Naive B cell (primary cell): ENCODE measurements around the gene DPP6. TPM values are rescaled to one million over a fixed set of nuclear protein-coding genes. Genes with fewer than 3 reads are reported as not detected.
"Not testable (repeated sequence)": the region's sequence is repeated elsewhere in the genome, so short reads cannot be mapped to it uniquely, and the experiment has no call there.

Experiments used
- ATAC-seq, 2 donors: fragments of 150-1000 bp; cut with Tn5 transposase; 2 replicates each; pipeline ENCODE4 v1.10.0; 2021; ENCODE audit warnings: low read depth in 2 of 2, mild to moderate bottlenecking in 2 of 2, moderate library complexity in 2 of 2
- DNase-seq: peaks from one replicate; pipeline ENCODE4 v3.0.0; 2022
- H3K27ac Mint-ChIP-seq, 6 donors: one replicate each; pipeline ENCODE4 v1.8.0; 2020 to 2022; ENCODE audit warnings: mild to moderate bottlenecking in 6 of 6, mixed read lengths in 6 of 6, moderate library complexity in 5 of 6, inconsistent platforms in 2 of 6
- H3K27me3 Mint-ChIP-seq, 3 donors: one replicate each; pipeline ENCODE4 v1.8.0; 2021 to 2022; ENCODE audit warnings: mixed read lengths in 3 of 3, mild to moderate bottlenecking in 1 of 3
- H3K36me3 Mint-ChIP-seq, 2 donors: one replicate each; pipeline ENCODE4 v1.8.0; 2020 to 2022; ENCODE audit warnings: mixed read lengths in 2 of 2, inconsistent platforms in 1 of 2, mild to moderate bottlenecking in 1 of 2
- H3K4me1 Mint-ChIP-seq, 3 donors: one replicate each; pipeline ENCODE4 v1.8.0; 2020 to 2022; ENCODE audit warnings: mixed read lengths in 3 of 3, inconsistent platforms in 1 of 3, mild to moderate bottlenecking in 1 of 3, moderate library complexity in 1 of 3
- H3K4me3 Mint-ChIP-seq, 8 donors: one replicate each; pipeline ENCODE4 v1.8.0; 2020 to 2022; ENCODE audit warnings: mild to moderate bottlenecking in 8 of 8, mixed read lengths in 8 of 8, moderate library complexity in 8 of 8, inconsistent platforms in 2 of 8
- H3K9me3 Mint-ChIP-seq, 7 donors: one replicate each; pipeline ENCODE4 v1.8.0; 2020 to 2022; ENCODE audit warnings: mixed read lengths in 7 of 7, mild to moderate bottlenecking in 5 of 7, inconsistent platforms in 2 of 7, moderate library complexity in 1 of 7
- polyA plus RNA-seq, 6 donors: library from polyadenylated mRNA; unstranded; fragments of 300-500 nt; fragmentation: Illumina TruSeq; gene quantifications; one replicate each; pipeline ENCODE4 v1.2.3, GENCODE V29; 2021; ENCODE audit warnings: low read depth in 6 of 6

The DPP6 gene
- polyA plus RNA-seq, 6 donors from 2014 or later = not detected

DNA sequence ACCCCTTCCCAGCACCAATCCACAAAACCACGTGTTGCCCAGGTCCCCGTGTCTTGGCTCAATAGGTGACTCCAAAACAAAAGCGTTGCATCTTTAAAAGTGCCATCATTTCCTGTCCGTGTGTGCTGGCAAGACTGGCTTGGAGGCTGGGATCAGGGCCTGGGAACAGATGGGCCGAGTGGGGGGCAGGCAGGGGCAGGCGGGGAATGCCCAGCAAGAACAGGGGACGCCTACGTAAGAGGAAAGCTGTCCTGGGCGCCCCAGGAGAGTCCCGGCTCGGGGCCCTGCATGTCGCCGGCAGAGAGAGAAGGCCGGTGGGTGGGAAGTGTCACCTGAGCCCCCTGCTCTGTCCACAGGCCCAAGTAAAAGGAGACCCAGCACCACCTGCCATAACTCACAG, 864.2 kb downstream of the DPP6 start:
- DNase-seq = no peak
- Mint-ChIP-seq H3K27me3 (peaks cover 23 to 65% (median 35%) of the 10 kb centered on the region in 3 donors), H3K4me1 (peaks cover 4 to 9% (median 5%) of the 10 kb centered on the region in 3 donors), H3K4me3 (peak overlapping the region in 1 of 8 donors; percentile 26), H3K27ac (no peak overlapping the region), H3K36me3 (peaks cover 3 to 4% of the 10 kb centered on the region in 2 donors), H3K9me3 (peaks cover 0 to 2% (median 1%) of the 10 kb centered on the region in 7 donors)
- ATAC-seq = no peak

GRCh38 chr7:154916856-154917807, 864.9 kb downstream of the DPP6 start:
- peaks cover 26 to 60% (median 33%) of the 10 kb centered on the region in 3 donors for H3K27me3 Mint-ChIP-seq
- no peak for DNase-seq
- H3K4me1 Mint-ChIP-seq = peaks cover 4 to 9% (median 5%) of the 10 kb centered on the region in 3 donors
- ATAC-seq = no peak
- H3K36me3 Mint-ChIP-seq = peaks cover 0 to 4% of the 10 kb centered on the region in 2 donors
- H3K27ac Mint-ChIP-seq = peak overlapping the region in 2 of 6 donors; percentile 38 to 42
- peak overlapping the region in 1 of 8 donors; percentile 61 for H3K4me3 Mint-ChIP-seq
- peaks cover 0 to 3% (median 0%) of the 10 kb centered on the region in 7 donors for H3K9me3 Mint-ChIP-seq

DNA sequence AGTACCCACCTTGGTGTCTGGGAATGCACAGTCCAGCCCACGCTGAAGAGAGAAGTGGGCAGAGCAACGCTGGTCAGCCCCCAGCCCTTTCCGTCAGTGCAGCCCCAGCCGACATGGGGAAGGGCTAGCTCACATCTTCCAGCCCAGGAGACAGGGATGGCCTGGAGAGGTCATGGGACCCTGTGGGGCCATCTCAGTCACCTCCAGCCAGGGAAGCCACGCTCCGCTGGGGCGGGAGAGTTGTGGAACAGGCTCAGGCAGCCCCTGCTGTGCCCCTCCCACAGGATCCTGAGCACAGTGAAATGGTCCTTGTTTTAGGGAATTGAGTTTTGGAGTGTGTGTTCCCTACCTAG, 865.6 kb downstream of the DPP6 start:
- peaks cover 0 to 9% (median 3%) of the 10 kb centered on the region in 7 donors for H3K9me3 Mint-ChIP-seq
- no peak overlapping the region for H3K4me3 Mint-ChIP-seq
- peaks cover 4 to 9% (median 5%) of the 10 kb centered on the region in 3 donors for H3K4me1 Mint-ChIP-seq
- no peak for ATAC-seq
- no peak for DNase-seq
- no peak overlapping the region for H3K27ac Mint-ChIP-seq
- peaks cover 0 to 4% of the 10 kb centered on the region in 2 donors for H3K36me3 Mint-ChIP-seq
- peaks cover 27 to 55% (median 39%) of the 10 kb centered on the region in 3 donors for H3K27me3 Mint-ChIP-seq

- peaks cover 0 to 13% (median 3%) of the 10 kb centered on the region in 7 donors for H3K9me3 Mint-ChIP-seq
- H3K27me3 Mint-ChIP-seq = peaks cover 32 to 55% (median 43%) of the 10 kb centered on the region in 3 donors
- no peak overlapping the region for H3K4me3 Mint-ChIP-seq
- H3K36me3 Mint-ChIP-seq = peaks cover 0 to 4% of the 10 kb centered on the region in 2 donors
- H3K4me1 Mint-ChIP-seq = peaks cover 4 to 9% (median 5%) of the 10 kb centered on the region in 3 donors
- ATAC-seq (no peak), DNase-seq (no peak)
- H3K27ac Mint-ChIP-seq = no peak overlapping the region
Observed at GRCh38 chr7:154918266-154918665, 866.1 kb downstream of the DPP6 start.

DNA sequence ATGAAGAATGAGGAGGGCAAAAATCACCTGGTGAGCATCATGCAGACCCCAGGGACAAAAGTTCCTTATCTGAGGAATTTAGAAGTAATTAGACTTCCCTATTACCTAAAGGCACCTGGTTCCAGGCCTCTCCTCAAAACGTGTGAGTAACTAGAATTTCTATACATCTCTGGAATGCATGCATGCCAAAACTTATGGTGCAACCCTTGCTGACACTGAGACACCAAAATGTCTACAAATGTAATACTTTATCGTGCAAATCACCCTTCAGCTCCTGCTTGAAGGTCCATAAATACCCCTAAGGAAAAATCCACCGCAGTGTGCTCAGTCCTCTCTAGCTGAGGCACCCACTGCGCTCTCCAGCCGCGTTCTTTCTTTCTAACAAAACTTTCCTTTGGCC, 866.5 kb downstream of the DPP6 start:
- Mint-ChIP-seq H3K27ac (no peak overlapping the region), H3K36me3 (peaks cover 0 to 3% of the 10 kb centered on the region in 2 donors), H3K27me3 (peaks cover 34 to 51% (median 39%) of the 10 kb centered on the region in 3 donors), H3K4me3 (no peak overlapping the region), H3K9me3 (peaks cover 0 to 13% (median 3%) of the 10 kb centered on the region in 7 donors), H3K4me1 (peaks cover 3 to 8% (median 4%) of the 10 kb centered on the region in 3 donors)
- ATAC-seq (no peak), DNase-seq (no peak)

DNA sequence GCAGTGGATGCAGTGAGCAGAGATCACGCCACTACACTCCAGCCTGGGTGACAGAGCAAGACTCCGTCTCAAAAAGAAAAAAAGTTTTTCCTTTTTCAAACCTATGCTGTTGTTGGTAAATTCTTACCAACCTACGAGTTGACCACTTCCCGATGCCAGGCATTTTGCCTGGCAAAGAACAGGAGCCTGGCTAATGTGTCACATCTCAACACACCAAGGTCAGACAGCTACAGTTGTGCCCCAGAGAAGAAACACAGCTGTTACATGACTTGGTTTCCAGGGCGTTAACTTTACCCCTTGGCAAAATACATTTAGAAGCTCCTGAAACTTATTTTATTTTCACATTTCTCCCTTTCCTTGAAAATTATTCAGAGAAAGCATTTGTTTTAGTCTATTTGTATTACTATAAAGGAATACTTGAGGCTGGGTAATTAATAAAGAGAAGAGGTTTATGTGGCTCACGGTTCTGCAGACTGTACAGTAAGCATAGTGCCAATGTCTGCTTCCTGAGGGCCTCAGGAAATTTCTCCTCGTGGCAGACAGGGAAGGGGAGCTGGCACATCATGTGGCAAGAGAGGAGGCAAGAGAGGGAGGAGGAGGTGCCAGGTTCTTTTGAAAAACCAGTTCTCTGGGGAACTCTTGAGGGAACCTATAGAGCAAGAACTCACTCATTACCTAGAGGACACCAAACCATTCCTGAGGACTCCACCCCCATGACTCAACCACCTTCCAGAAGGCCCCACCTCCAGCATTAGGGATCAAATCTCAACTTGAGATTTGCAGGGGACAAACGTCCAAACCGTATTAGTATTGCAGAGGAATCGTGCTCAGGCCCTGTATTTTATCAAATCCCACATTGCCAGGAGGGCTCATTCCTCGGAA, 867.4 kb downstream of the DPP6 start:
- no peak for DNase-seq
- Mint-ChIP-seq H3K4me1 (peaks cover 0 to 3% (median 0%) of the 10 kb centered on the region in 3 donors), H3K27ac (no peak overlapping the region), H3K36me3 (no peaks in the 10 kb centered on the region), H3K9me3 (peaks cover 0 to 13% (median 3%) of the 10 kb centered on the region in 7 donors), H3K4me3 (no peak overlapping the region), H3K27me3 (peaks cover 30 to 46% (median 41%) of the 10 kb centered on the region in 3 donors)
- no peak for ATAC-seq

GRCh38 chr7:154922472-154922871, 870.3 kb downstream of the DPP6 start:
- not testable (repeated sequence) for H3K36me3 Mint-ChIP-seq, H3K4me3 Mint-ChIP-seq, H3K27ac Mint-ChIP-seq, ATAC-seq, DNase-seq, H3K4me1 Mint-ChIP-seq
- H3K27me3 Mint-ChIP-seq = peaks cover 19 to 23% (median 22%) of the 10 kb centered on the region in 3 donors
- H3K9me3 Mint-ChIP-seq = peaks cover 0 to 13% (median 3%) of the 10 kb centered on the region in 7 donors

DNA sequence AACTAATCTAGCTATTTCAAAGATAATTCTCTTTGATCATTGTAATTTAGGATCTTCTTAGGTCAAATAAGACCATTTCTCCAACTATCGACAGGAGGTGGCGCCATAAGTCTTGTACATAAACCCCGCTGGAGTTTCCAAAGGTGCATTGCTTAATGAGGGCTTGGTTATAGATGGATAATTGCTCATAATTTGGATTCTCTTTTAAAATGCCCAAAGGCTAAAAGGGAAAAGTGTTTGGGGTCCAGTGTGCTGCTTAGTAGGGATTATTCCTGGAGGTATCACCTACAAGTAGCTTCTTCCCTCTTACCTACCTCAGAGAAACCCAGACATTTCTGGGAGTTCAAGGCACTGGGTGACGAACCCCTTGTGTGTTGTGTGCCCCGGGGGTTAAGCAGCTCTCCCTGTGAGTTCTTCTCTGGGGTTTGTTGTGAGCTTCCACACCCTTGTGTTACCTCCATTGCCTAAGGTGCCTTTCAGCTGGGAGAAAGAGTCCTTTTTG, 875.5 kb downstream of the DPP6 start:
- Mint-ChIP-seq H3K4me1 (peaks cover 21 to 30% (median 29%) of the 10 kb centered on the region in 3 donors), H3K36me3 (peaks cover 0 to 4% of the 10 kb centered on the region in 2 donors), H3K4me3 (peak overlapping the region; percentile 94 to 98 (median 95)), H3K27ac (peak overlapping the region; percentile 97 to 99 (median 98)), H3K9me3 (peaks cover 0 to 4% (median under 1%) of the 10 kb centered on the region in 7 donors), H3K27me3 (peaks cover 0 to 11% (median 10%) of the 10 kb centered on the region in 3 donors)
- peak; percentile 67 to 70 for ATAC-seq
- DNase-seq = peak; percentile 71

GRCh38 chr7:154928136-154929005, 876.2 kb downstream of the DPP6 start:
- peaks cover 21 to 30% (median 29%) of the 10 kb centered on the region in 3 donors for H3K4me1 Mint-ChIP-seq
- H3K27ac Mint-ChIP-seq = peak overlapping the region; percentile 97 to 99 (median 98)
- ATAC-seq = peak; percentile 81 to 83
- peaks cover under 1 to 6% of the 10 kb centered on the region in 2 donors for H3K36me3 Mint-ChIP-seq
- peaks cover 0 to 6% (median 3%) of the 10 kb centered on the region in 3 donors for H3K27me3 Mint-ChIP-seq
- DNase-seq = peak; percentile 92
- H3K9me3 Mint-ChIP-seq = peaks cover 0 to 5% (median 4%) of the 10 kb centered on the region in 7 donors
- H3K4me3 Mint-ChIP-seq = peak overlapping the region; percentile 94 to 98 (median 95)

GRCh38 chr7:154929006-154929726, 877.0 kb downstream of the DPP6 start:
- Mint-ChIP-seq H3K9me3 (peaks cover 0 to 11% (median 8%) of the 10 kb centered on the region in 7 donors), H3K36me3 (peaks cover 8 to 12% of the 10 kb centered on the region in 2 donors), H3K4me1 (peaks cover 21 to 30% (median 29%) of the 10 kb centered on the region in 3 donors), H3K4me3 (peak overlapping the region; percentile 94 to 98 (median 95)), H3K27me3 (peaks cover 0 to 4% (median 0%) of the 10 kb centered on the region in 3 donors), H3K27ac (peak overlapping the region; percentile 97 to 99 (median 98))
- DNase-seq = no peak
- no peak for ATAC-seq

DNA sequence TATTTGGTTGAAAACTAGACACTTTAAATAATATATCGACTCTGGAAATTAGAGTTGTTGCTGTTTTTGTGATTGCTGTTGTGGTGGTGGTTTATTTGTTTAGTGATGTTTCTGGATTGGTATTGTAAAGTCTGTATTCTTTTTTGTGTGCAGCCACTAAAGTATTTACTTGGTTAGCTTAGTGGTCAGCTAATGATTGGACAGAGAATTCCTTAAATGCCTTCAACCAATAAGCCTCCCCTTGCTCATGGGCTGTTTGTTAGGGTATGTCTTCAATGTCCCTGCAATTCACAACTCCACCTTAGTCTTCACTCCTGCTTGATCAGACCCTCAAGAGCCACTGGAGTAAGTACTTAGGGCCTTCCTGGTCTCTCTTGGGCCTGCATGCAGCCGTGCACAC, 879.7 kb downstream of the DPP6 start:
- H3K27me3 Mint-ChIP-seq = no peaks in the 10 kb centered on the region
- H3K4me3 Mint-ChIP-seq = peak overlapping the region in 1 of 8 donors; percentile 40
- DNase-seq (no peak), ATAC-seq (no peak)
- peak overlapping the region in 1 of 6 donors; percentile 59 for H3K27ac Mint-ChIP-seq
- peaks cover 21 to 34% (median 33%) of the 10 kb centered on the region in 3 donors for H3K4me1 Mint-ChIP-seq
- peaks cover 6 to 29% (median 21%) of the 10 kb centered on the region in 7 donors for H3K9me3 Mint-ChIP-seq
- H3K36me3 Mint-ChIP-seq = peaks cover 25 to 28% of the 10 kb centered on the region in 2 donors
